Ishikawa (cell line): ENCODE measurements around the gene BPTF.

Experiments
- CEBPB ChIP-seq: IDR thresholded peaks from 2 replicates; pipeline ENCODE4 v1.6.1; 2012
- CREB1 ChIP-seq: IDR thresholded peaks from 2 replicates; pipeline ENCODE4 v1.6.1; 2012; ENCODE audit warnings: low read depth
- EGR1 ChIP-seq: IDR thresholded peaks from 2 replicates; pipeline ENCODE4 v1.6.1; 2012
- EP300 ChIP-seq: IDR thresholded peaks from 2 replicates; pipeline ENCODE4 v1.6.1; 2012; ENCODE audit warnings: borderline replicate concordance
- FOXM1 ChIP-seq: IDR thresholded peaks from 2 replicates; pipeline ENCODE4 v1.6.1; 2012; ENCODE audit warnings: low read depth, borderline replicate concordance
- NFIC ChIP-seq: IDR thresholded peaks from 2 replicates; pipeline ENCODE4 v1.6.1; 2012
- RAD21 ChIP-seq: IDR thresholded peaks from 2 replicates; pipeline ENCODE4 v1.6.1; 2012; ENCODE audit warnings: low read depth
- TAF1 ChIP-seq: IDR thresholded peaks from 2 replicates; pipeline ENCODE4 v1.6.1; 2012; ENCODE audit warnings: low read depth, mild to moderate bottlenecking
- TCF12 ChIP-seq: IDR thresholded peaks from 2 replicates; pipeline ENCODE4 v1.6.1; 2012; ENCODE audit warnings: low read depth
- TEAD4 ChIP-seq: IDR thresholded peaks from 2 replicates; pipeline ENCODE4 v1.6.1; 2012
- YY1 ChIP-seq: IDR thresholded peaks from 2 replicates; pipeline ENCODE4 v1.6.1; 2012; ENCODE audit warnings: low read depth
- ZBTB7A ChIP-seq: IDR thresholded peaks from 2 replicates; pipeline ENCODE4 v1.6.1; 2012; ENCODE audit warnings: low read depth
- TF ChIP-seq, protein P1 (sequence below): IDR thresholded peaks from 2 replicates; pipeline ENCODE4 v1.6.1; 2012
- TF ChIP-seq, protein P2 (sequence below): IDR thresholded peaks from 2 replicates; pipeline ENCODE4 v1.6.1; 2012
- TF ChIP-seq, protein P3 (sequence below): IDR thresholded peaks from 2 replicates; pipeline ENCODE4 v1.6.1; 2012; ENCODE audit warnings: low read depth, mild to moderate bottlenecking

The BPTF gene

DNA sequence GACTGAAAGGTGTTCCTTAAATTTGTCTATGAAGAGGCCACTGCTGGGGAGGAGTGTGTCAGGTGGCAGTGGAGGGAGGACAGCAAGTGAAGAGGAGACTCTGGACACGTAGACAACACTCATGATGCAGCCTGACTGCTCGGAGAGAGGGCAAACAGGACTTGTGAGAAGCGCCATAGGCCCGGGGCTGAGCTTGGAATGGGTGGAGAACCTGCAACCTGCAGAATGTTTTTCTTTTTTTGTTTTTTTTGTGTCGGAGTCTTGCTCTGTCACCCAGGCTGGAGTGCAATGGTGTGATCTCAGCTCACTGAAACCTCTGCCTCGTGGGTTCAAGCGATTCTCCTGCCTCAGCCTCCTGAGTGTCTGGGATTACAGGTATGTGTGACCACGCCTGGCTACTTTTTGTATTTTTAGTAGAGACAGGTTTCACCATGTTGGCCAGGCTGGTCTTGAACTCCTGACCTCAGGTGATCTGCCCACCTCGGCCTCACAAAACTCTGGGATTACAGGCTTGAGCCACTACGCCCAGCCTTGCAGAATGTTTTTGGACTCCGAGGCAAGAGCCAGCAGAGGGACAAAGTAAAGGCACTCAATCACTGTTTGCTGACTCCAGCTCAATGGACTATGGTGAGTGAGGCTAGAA is 189.9 kb downstream of the BPTF start:
- no peak for TF ChIP-seq CREB1
- TF ChIP-seq NFIC = no peak
- TF ChIP-seq TEAD4 = no peak
- TF ChIP-seq, protein P1, sequence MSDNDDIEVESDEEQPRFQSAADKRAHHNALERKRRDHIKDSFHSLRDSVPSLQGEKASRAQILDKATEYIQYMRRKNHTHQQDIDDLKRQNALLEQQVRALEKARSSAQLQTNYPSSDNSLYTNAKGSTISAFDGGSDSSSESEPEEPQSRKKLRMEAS = no peak
- TF ChIP-seq, protein P2, sequence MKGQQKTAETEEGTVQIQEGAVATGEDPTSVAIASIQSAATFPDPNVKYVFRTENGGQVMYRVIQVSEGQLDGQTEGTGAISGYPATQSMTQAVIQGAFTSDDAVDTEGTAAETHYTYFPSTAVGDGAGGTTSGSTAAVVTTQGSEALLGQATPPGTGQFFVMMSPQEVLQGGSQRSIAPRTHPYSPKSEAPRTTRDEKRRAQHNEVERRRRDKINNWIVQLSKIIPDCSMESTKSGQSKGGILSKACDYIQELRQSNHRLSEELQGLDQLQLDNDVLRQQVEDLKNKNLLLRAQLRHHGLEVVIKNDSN = no peak
- TF ChIP-seq, protein P3, sequence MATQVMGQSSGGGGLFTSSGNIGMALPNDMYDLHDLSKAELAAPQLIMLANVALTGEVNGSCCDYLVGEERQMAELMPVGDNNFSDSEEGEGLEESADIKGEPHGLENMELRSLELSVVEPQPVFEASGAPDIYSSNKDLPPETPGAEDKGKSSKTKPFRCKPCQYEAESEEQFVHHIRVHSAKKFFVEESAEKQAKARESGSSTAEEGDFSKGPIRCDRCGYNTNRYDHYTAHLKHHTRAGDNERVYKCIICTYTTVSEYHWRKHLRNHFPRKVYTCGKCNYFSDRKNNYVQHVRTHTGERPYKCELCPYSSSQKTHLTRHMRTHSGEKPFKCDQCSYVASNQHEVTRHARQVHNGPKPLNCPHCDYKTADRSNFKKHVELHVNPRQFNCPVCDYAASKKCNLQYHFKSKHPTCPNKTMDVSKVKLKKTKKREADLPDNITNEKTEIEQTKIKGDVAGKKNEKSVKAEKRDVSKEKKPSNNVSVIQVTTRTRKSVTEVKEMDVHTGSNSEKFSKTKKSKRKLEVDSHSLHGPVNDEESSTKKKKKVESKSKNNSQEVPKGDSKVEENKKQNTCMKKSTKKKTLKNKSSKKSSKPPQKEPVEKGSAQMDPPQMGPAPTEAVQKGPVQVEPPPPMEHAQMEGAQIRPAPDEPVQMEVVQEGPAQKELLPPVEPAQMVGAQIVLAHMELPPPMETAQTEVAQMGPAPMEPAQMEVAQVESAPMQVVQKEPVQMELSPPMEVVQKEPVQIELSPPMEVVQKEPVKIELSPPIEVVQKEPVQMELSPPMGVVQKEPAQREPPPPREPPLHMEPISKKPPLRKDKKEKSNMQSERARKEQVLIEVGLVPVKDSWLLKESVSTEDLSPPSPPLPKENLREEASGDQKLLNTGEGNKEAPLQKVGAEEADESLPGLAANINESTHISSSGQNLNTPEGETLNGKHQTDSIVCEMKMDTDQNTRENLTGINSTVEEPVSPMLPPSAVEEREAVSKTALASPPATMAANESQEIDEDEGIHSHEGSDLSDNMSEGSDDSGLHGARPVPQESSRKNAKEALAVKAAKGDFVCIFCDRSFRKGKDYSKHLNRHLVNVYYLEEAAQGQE = no peak
- TF ChIP-seq ZBTB7A = no peak
- no peak for TF ChIP-seq EGR1
- TF ChIP-seq TCF12 = no peak
- no peak for TF ChIP-seq RAD21
- TF ChIP-seq CEBPB = no peak
- no peak for TF ChIP-seq YY1
- no peak for TF ChIP-seq TAF1
- no peak for TF ChIP-seq FOXM1
- no peak for TF ChIP-seq EP300

DNA sequence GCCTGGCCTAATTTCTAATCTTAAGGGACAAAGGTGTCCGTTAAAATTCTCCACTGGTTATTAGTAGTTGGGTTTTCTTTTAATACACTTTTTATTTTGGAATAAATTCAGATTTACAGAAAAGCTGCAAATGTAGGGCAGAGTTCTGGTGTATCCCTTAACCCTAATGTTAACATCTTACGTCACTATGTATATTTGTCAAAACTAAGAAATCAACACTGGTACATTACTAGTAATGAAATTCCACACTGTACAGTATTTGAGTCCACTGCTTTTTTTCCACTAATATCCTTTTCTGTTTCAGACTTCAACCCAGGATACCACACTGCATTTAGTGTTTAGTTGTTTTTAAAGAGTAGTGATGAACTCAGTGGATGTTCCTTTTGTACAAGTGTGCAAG is 191.5 kb downstream of the BPTF start:
- TF ChIP-seq, protein P1 = no peak
- TF ChIP-seq RAD21 = no peak
- TF ChIP-seq CREB1 = no peak
- no peak for TF ChIP-seq EGR1
- no peak for TF ChIP-seq FOXM1
- TF ChIP-seq NFIC = no peak
- TF ChIP-seq TAF1 = no peak
- no peak for TF ChIP-seq ZBTB7A
- no peak for TF ChIP-seq EP300
- no peak for TF ChIP-seq YY1
- no peak for TF ChIP-seq CEBPB
- TF ChIP-seq, protein P2 = no peak
- TF ChIP-seq TCF12 = no peak
- TF ChIP-seq TEAD4 = no peak
- TF ChIP-seq, protein P3 = no peak

DNA sequence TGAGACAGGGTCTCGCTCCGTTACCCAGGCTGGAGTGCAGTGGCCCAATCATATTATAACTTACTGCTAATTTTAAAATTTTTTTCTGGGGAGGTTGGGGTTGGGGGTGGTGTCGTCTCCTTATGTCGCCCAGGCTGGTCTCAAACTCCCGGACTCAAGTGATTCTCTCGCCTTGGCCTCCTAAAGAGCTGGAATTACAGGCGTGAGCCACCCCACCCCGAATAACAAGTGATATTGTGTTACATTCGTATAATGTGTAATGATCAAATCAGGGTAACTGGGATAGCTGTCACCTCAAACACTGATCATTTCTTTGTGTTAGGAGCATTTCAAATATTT is 194.0 kb downstream of the BPTF start:
- no peak for TF ChIP-seq CREB1

DNA sequence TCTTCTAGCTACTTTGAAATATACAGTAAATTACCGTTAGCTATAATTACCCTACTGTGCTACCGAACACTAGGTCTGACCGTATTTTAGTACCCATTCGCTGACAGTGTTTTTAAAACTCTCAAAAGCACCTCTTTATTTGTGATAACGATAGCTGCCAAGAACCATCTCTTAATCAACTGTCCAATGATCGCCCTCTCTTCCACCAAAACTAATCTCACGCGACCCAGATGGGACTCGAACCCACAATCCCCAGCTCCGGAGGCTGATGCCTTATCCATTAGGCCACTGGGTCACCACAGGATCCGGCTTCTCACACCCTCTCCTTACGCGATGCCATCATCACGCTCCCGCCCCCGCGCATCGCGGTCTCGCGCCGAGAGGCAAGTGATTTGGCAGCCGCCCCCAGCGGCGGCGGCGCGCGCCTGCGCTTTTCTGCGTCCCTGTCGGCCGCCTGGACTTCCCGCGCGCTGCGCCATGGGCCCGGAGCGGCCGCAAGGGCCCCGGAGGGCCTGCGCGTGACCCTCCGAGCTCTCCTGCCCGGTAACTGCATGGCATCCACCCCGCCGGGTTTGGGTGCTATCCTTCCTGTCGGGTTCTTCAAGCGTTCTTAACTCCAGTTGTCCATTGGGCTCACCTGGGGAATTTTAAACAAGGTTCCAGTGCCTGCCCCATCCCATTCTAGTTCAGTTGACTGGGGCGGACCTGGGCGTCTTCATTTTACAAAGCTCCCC is 194.5 kb downstream of the BPTF start:
- TF ChIP-seq FOXM1 (peak; percentile 48; the same call in 1 of the 2 replicates), YY1 (peak; percentile 66), CEBPB (peak; percentile 27; the same call in 1 of the 2 replicates), TEAD4 (peak; percentile 96), CREB1 (no peak), NFIC (peak; percentile 68), ZBTB7A (peak; percentile 68; the same call in 1 of the 2 replicates), TAF1 (peak; percentile 60; the same call in 1 of the 2 replicates), EGR1 (peak; percentile 100), EP300 (no peak; the same call in 1 of the 2 replicates), RAD21 (no peak), TCF12 (peak; percentile 47; the same call in 1 of the 2 replicates)
- TF ChIP-seq, protein P1 = peak; percentile 87
- TF ChIP-seq, protein P2 = peak; percentile 23
- TF ChIP-seq, protein P3 = no peak
